GM18951 (cell line): Measurements from ENCODE around the gene SH3GL1.

ENCODE experiments used
- POLR2A ChIP-seq: IDR thresholded peaks from 4 replicates; pipeline ENCODE4 v1.6.1; 2011; ENCODE audit warnings: mild to moderate bottlenecking; ENCODE audit not compliant: insufficient read length, insufficient read depth; ENCODE audit errors: extremely low read depth
- in situ Hi-C: fragments of 300-500 bp; cut with MboI; formaldehyde crosslinking; loops from one replicate; pipeline ENCODE4 v1.12.0; 2022; ENCODE audit warnings: low sequenced_read_pairs, mixed read lengths, inconsistent platforms; ENCODE audit not compliant: unreplicated experiment

The SH3GL1 gene

GRCh38 chr19:4400135-4400936 lies at the start of gene SH3GL1:
Gene SH3GL1 (minus strand): TSS chr19:4400547. CDS start chr19:4400368, 179 bp downstream.
- in situ Hi-C loops: no loop called here
- peak; percentile 90 for TF ChIP-seq POLR2A

DNA sequence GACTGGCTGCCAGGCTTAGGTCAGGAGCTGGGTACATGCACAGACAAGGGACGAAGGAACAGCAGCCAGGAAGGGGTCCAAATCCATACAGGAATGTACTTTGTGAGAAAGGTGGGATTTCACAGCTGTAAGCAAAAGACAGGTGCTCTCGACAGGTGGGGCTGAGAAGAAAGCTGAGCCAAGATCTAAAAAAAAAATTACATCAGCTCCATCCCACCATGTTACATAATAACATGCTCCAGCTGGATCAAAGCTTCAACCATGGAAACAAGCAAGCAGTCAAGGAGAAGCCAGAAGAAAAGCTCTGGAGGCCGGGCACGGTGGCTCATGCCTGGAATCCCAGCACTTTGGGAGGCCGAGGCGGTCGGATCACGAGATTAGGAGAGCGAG lies 49.3 kb upstream of the SH3GL1 start:
- TF ChIP-seq POLR2A: no peak
- in situ Hi-C loops: no loop called here

DNA sequence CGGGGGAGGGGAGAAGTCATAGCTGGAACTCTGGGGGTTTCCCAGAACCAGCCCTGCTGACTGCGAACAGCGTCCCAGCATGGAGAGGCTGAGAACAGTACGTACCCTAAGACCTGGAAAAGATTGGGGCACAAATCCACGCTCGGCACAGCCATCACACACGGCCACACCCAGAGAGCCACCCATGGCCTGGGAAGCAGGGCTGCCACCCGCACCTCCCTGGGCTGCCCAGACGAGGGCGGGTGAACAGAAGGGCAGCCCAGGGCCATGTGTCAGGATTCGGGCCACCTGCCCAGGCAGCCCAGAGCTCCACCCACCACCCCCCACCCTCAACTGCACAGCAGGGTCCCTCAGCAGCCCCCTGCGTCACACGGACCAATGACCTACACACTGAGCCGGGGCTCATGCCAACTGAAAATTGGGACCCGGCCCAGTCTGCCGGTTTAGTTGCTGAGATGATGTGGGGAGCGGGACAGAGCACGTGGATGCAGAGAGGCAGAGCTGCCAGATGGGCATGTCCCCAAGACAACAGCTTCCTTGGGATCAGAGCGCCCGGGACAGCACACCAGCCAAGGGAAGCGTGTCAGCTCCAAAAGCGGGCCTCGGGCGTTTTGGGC lies 48.8 kb upstream of the SH3GL1 start:
- in situ Hi-C loops: no loop called here
- no peak for TF ChIP-seq POLR2A

DNA sequence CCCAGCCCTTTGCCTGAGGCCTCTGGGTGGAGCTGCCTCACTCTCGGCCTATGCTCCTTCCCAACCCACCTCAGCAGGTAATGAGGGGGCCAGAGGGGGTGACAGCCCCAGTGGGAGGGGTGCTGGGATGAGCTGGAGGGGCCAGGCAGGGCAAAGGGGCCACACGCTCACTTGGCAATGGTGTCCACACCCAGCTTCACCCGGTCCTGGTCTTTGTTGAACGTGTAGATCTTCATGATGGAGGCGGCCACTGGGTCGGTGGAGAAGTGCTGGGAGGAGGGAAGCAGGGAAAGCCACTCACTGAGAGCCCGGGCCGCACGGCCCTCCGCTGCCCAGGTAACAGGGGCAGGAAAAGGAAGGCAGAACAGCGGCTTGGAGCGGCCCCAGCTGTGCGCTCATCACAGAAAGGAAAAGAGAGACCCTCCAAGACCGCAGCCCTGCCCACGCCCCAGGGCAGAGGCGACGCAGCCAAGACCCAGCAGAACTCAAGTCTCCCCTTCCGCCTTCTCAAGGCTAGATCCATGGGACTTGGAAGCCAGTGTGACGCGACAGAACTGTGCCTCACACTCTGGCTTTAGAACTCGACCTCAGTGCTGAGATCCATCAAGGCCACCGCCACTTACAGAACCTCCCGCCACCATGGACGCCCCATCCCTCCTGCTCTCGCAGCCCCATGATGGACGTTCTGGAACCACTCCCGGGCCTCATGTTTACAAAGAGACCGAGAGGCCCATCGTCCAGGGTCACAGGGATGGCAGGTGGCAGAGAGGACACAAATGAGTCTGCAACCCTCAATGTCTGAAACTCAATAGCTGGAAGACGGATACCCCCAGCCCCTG lies 48.0 kb upstream of the SH3GL1 start:
- no peak for TF ChIP-seq POLR2A
- in situ Hi-C loops: no loop called here

DNA sequence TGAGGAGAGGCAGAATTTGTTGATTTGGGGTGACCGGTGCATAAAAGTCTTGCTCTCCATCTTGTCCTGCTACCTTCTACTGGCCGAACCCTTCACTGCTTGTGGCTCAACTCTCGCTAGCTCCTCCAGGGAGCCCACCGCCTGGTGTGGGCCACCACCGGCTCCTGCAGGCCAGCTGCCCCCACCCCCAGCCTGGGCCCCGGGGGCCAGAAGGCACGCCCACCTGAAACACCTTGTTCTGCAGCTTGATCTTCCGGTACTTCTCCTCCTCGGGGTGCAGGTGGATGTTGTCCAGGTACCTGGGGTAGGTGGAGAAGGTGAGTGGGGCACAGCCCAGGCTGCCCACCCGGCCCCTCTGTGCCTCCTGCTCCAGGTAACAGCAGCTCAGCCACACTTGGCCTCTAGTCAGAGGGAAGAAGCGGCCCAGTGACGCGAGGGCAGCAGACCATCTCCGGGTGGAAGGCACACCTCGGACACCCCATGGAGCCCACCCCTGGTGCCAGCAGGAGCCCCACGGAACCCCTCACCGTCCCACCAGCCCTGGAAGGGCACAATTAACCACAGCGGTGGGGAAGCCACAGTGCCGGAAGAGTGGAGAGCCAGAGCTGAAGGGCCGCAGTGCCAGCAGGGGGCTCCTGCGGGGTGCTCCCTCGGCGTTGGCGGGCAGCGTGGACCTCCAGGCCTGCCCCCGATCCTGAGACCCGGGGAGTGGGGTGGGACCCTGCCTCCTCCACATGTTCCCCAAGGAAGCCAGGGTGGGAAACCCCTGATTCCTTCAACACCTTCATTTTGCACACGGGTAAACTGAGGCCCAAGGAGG lies 47.2 kb upstream of the SH3GL1 start:
- in situ Hi-C loops: no loop called here
- TF ChIP-seq POLR2A: no peak

GRCh38 chr19:4446704-4447200 lies 46.4 kb upstream of the SH3GL1 start:
- TF ChIP-seq POLR2A: no peak
- in situ Hi-C loops: no loop called here

DNA sequence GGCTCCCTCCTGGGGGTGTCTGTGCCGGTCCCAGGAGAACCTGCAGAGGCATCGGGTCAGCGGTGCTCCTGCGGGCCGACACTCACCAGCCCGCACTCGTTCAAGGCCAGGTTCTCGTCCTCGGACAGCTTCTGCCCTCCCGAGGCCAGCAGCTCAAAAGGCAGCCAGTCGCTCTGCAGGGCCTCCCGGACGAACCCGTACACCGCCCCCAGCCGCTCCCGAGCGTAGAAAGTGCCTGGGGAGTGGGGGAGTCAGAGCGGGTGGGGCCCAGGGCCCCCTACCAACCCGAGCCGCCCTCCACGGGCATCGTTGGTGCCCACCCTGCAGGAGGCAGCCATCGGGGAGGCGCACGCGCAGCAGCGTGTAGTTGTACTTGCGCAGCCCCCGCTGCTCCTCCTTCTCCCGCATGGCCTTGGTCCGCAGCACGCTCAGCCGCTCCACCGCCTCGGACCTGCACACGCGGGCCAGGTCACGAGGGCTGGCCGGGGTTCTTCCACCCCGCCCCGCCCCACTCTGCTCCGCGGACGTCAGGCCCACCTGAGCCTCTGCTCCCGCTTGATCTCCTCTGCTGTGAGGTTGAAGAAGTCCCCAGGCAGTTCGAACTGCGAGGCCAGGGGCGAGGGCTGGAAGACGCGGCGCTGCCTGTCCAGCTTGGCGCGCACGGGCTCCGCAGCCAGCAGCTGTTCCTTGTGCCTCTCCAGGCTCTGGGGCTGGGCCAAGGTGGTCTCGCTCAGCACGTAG lies 45.8 kb upstream of the SH3GL1 start:
- no peak for TF ChIP-seq POLR2A
- in situ Hi-C loops: no loop called here

DNA sequence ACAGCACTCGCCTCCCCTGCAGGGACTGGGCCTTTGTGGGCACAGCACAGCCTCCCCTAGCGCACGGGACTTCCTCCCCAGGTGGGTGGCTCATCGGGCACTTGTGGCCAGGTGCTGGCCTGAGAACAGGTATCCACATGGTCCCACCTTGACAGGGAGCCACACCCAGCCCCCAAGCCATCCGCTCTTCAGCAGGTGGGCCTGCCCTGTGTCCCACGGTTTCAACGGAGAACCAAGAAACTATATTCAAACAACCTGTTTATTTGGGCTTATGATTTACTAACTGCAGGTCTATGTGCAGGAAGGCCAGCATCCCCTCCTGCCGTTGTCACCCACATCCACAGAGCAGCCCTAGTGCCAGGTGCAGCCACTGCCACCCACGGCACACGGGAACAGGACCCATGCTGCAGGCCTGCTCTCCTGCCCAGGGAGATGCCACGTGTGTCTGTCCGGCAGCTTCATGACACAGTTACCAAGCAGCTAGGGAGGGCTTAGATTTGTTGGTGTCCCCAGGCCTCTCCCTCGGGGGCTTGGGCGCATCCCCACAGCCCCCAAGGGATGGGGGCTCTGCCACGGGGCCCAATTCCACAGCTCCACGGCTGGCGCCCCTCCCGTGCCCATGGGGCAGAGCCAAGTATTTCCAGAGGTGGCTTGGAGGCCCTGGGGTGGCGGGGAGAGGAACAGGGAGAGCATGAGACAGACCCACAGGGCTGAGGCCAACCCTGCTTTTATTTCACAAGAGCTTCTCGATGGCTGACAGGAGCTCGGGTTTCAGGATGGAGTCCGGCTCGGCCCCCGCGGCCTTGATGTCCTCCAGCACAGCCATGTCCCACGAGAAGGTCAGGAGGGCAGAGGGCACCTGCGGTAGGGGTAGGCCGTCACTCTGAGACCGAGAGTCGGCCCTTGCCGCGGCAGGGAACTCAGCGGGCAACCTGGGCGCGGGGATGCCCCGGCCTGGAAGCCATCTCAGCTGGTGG lies 44.7 kb upstream of the SH3GL1 start:
- in situ Hi-C loops: no loop called here
- no peak for TF ChIP-seq POLR2A

DNA sequence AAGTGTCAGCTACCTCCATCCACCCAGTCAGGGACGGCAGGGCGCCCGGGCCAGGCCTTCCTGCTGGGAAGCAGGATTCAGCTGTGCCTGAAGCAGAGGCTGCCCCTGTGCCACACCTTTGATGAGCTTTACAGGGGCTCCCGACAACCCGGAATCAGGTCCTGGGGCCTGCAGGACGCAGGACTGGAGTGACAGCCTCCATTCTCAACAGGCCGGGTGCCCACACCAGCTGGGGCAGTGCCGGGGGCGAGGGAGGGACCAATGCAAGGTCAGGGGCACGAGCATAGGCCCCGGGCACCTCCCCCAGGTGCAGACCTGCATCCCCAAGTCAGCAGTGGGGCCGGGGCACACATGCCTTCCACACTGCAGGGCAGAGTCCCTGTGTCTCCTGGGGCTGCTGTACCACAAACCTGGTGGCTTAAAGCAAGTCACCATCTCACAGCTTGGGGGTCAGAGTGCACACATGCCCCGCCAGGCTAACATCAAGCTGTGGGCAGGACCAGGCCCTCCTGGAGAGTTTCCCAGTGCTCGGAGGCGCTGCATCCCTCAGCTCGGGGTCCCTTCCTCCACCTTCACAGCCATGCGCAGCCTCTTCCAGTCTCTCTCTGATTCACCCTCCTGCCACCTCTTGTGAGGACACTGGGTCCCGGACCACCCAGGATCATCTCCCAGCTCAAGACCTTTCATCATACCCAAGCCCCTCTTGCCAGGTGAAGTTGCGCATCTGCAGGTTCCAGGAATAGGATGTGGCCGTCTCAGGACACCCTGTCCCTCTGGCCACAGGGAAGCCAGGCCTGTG lies 43.8 kb upstream of the SH3GL1 start:
- in situ Hi-C loops: no loop called here
- no peak for TF ChIP-seq POLR2A

GRCh38 chr19:4443188-4443587 lies 42.8 kb upstream of the SH3GL1 start:
- no peak for TF ChIP-seq POLR2A
- in situ Hi-C loops: no loop called here
